ENCODE data around the gene TRAPPC3L.

TRAPPC3L gene

DNA sequence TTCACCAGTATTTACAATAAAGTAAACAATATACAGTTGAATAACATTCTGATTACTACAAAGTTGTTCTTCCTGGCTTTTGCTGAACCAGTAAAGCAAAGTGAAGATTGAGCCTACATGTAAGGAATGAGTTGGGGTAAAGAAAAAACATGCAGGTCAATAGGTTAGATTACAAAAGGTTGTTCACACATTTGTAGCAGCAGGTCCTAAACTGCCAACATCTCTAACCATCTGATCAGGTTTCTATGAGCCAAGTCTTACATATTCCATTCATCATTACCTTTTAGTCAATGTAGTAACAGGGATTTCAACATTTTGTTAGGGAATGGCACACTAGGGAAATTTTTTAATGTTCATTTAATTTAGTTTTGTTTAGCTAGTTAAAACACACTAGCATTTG lies 93.6 kb downstream of the TRAPPC3L start:
- Mint-ChIP-seq H3K4me1 (ENCODE audit: low read depth) (peaks cover 13% of the 10 kb centered on the region), H3K27me3 (peaks cover 16% of the 10 kb centered on the region), H3K27ac (no peak overlapping the region), H3K36me3 (ENCODE audit: low read depth) (no peaks in the 10 kb centered on the region), H3K4me3 (no peak overlapping the region), H3K9me3 (no peaks in the 10 kb centered on the region)

DNA sequence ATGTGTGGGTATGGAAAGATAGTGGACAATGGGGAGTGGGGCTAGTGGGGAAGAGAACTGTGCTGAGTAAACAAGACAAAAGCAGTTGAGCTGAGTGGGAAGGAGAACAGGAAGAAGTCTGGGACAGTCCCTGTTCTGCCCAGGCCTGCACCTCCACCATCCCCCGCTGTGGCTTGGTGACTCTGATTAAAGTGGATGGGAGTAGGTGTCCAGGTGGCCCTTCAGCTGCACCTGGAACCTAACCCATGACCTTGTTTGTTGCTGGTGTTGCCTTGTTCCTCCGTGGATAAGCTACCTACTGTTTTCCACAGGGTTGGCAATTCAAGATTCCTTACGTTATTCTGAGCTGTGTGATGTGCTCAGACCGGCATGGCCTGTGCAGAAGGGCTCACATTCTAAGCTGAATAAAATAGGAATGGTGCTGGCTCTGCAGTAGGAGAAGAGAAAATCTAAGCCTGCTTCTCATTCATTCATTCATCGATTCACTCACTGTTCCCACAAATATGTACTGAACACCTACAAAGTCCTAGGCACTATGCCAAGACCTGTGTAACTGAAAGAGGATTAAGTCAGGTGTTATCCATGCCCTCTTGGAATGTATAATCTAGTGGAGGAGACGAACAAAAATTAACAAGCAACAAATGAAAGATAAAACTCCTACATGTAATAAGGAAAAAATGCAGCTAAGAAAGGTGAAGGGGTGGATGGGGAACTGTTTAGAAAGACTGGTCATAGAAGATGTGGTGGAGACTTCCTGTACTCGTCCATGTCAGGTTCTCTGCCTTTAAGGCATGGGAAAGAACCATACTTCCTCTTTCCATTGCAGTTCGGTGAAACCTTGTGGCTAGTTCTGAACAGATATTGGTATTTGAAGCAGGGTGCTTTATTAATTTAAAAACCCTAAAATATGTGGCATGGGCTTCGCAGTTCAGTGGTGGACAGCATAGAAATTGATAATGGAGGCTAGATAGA lies 94.4 kb downstream of the TRAPPC3L start:
- Mint-ChIP-seq H3K9me3 (no peaks in the 10 kb centered on the region), H3K27ac (no peak overlapping the region), H3K27me3 (peaks cover 16% of the 10 kb centered on the region), H3K4me1 (ENCODE audit: low read depth) (peaks cover 13% of the 10 kb centered on the region), H3K36me3 (ENCODE audit: low read depth) (no peaks in the 10 kb centered on the region), H3K4me3 (no peak overlapping the region)

DNA sequence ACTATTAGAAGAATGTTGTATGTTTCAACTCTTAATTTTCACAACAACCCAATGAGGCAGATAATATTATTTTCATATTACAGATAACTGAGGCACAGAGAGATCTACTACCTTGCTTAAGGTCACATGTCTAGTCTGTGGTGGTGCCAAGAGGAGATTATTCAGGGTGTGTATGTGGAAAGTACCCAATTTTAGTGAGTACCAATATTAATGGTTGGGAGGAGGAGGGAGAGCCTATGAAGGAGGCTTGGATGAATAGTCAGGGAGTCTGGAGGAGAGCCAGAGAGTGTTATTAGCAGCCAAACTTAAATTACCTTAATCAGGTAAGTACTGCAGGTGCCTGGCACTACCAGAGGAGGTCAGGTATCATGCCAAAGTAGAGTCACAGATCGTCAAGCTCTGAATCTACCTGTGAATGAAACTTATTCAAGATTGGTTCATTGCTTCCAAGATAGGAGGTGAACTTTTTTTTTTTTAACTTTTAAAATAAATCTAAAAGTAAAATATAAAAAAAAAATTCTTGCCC lies 95.2 kb downstream of the TRAPPC3L start:
- Mint-ChIP-seq H3K4me3 (no peak overlapping the region), H3K9me3 (no peaks in the 10 kb centered on the region), H3K27ac (no peak overlapping the region), H3K36me3 (ENCODE audit: low read depth) (no peaks in the 10 kb centered on the region), H3K27me3 (peaks cover 16% of the 10 kb centered on the region), H3K4me1 (ENCODE audit: low read depth) (peaks cover 14% of the 10 kb centered on the region)

DNA sequence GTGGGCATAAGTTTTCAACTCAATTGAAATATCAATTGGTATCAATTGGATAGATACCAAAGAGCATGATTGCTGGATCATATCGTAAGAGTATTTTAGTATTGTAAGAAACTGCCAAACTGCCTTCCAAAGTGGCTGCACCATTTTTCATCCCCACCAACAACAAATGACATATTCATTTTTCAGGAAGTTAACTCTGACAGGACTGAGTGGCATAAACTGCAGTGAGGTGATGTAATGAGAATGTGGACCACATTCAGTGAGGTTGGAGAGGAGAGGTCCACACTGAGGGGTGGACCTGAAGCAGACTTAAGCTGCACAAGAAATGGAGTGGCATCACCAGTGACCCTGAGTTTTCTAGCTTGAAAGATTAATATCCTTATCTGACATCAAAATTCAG lies 95.9 kb downstream of the TRAPPC3L start:
- H3K36me3 Mint-ChIP-seq (ENCODE audit: low read depth) = no peaks in the 10 kb centered on the region
- H3K27ac Mint-ChIP-seq = no peak overlapping the region
- no peak overlapping the region for H3K4me3 Mint-ChIP-seq
- H3K4me1 Mint-ChIP-seq (ENCODE audit: low read depth) = peaks cover 20% of the 10 kb centered on the region
- H3K27me3 Mint-ChIP-seq = peaks cover 16% of the 10 kb centered on the region
- H3K9me3 Mint-ChIP-seq = no peaks in the 10 kb centered on the region

DNA sequence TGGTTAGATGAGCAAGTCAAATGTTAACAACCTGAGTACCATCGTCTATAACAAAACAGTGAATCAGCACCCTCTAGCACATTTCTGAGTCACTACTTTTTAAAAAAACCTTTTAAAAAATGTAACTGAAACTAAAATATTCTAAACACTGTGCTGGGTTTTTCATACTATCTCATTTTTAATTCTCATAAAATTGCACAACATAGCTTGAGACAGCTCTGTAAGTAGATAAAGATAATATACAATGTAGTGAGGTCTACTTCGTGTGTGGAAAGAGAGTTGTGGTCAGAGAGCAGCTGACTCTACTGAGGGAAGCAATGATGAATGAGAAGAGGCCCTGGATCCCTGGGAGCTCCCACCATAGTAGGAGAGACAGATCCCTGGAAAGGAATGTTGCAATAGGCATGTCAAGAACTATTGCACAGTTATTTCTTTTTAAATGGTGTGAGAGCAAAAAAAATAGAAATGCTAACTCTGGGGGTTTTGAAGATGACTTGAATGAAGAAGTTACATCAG lies 97.9 kb downstream of the TRAPPC3L start:
- H3K27me3 Mint-ChIP-seq = peaks cover 23% of the 10 kb centered on the region
- no peak overlapping the region for H3K27ac Mint-ChIP-seq
- H3K4me1 Mint-ChIP-seq (ENCODE audit: low read depth) = peaks cover 20% of the 10 kb centered on the region
- H3K4me3 Mint-ChIP-seq = no peak overlapping the region
- H3K36me3 Mint-ChIP-seq (ENCODE audit: low read depth) = no peaks in the 10 kb centered on the region
- H3K9me3 Mint-ChIP-seq = no peaks in the 10 kb centered on the region

DNA sequence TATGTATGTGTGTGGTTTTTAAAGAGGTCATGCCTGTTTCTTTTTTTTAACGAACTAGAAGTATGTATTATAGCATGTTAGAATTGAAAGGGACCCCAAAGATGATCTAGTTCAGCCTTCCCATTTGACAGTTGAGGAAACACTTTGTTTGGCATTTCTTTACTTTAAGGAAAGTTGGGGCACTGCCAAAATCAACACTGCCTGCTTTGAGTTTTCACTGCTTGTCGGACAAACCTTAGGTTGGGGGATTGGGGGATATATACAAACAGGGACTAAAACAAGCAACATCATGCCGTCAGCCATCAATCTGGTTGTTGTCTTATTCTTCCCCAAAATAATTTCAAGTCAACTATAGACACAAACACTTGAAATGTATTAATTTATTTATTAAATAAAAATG lies 98.4 kb downstream of the TRAPPC3L start:
- Mint-ChIP-seq H3K27me3 (peaks cover 28% of the 10 kb centered on the region), H3K4me1 (ENCODE audit: low read depth) (peaks cover 20% of the 10 kb centered on the region), H3K36me3 (ENCODE audit: low read depth) (no peaks in the 10 kb centered on the region), H3K9me3 (no peaks in the 10 kb centered on the region), H3K27ac (no peak overlapping the region), H3K4me3 (no peak overlapping the region)

DNA sequence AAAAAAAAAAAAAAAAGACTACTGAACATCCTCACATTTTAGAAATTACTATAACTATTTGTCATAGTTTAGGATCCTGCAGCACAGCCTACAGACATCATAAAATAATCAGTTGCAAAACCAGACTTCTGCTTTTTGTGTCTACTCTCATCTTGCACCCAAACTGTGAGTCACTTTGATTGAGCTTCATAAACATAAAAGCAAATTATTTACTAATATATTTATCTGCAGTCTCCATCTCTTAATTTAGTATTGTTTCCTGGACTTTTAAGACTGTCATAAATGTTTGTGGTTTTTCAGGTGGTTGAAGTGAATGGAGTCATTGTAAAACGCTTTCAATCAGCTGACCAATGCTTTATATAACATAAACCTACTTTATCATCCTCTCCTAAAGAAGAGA lies 99.1 kb downstream of the TRAPPC3L start:
- Mint-ChIP-seq H3K4me1 (ENCODE audit: low read depth) (peaks cover 18% of the 10 kb centered on the region), H3K27ac (no peak overlapping the region), H3K36me3 (ENCODE audit: low read depth) (no peaks in the 10 kb centered on the region), H3K27me3 (peaks cover 30% of the 10 kb centered on the region), H3K9me3 (no peaks in the 10 kb centered on the region), H3K4me3 (no peak overlapping the region)

DNA sequence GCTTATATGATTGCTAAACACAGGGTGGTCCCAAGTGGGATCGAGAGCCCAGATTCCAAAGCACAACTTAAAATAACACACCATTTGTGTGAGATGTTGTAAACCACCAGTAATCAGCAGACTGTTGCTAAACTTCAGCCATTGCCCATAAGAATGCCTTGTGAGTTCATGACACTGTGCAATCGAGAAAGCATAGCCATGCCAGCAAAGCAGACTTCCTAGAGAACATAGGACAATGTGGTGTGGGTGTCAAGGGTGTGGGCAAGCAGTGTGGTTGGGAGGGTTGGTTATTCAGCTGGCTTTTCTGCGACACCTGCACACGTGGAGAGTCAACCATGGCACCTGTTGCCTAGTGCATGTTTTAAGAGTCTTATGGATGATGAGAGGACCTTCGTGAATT lies 100.4 kb downstream of the TRAPPC3L start:
- no peak overlapping the region for H3K4me3 Mint-ChIP-seq
- peaks cover 25% of the 10 kb centered on the region for H3K27me3 Mint-ChIP-seq
- peaks cover 13% of the 10 kb centered on the region for H3K4me1 Mint-ChIP-seq (ENCODE audit: low read depth)
- no peak overlapping the region for H3K27ac Mint-ChIP-seq
- H3K9me3 Mint-ChIP-seq = no peaks in the 10 kb centered on the region
- no peaks in the 10 kb centered on the region for H3K36me3 Mint-ChIP-seq (ENCODE audit: low read depth)

All from stimulated activated naive CD8-positive, alpha-beta T cell treated with anti-CD3 and anti-CD28 coated beads, Interleukin-15, Interleukin-2, amounts not matched to agents 100 ng/mL and 50 ng/mL, for 24 hours (primary cell).